SU-DHL-6 (cell line): ENCODE results near the gene MYO15B.

Experiments
- CTCF ChIP-seq: fragments of 200-600 bp; sonication (generic); IDR thresholded peaks from one replicate; pipeline ENCODE4 v1.5.1; 2017; ENCODE audit warnings: antibody characterized with exemption, mild to moderate bottlenecking, low read length, moderate library complexity; ENCODE audit not compliant: insufficient read depth, poor library complexity, severe bottlenecking
- EZH2phosphoT487 ChIP-seq: fragments of 200-600 bp; sonication (generic), shearing (Covaris generic); conservative IDR thresholded peaks from 2 replicates; pipeline ENCODE4 v1.6.1; 2018; ENCODE audit warnings: mild to moderate bottlenecking, antibody characterized with exemption, low read length, moderate library complexity, mixed read lengths

DNA sequence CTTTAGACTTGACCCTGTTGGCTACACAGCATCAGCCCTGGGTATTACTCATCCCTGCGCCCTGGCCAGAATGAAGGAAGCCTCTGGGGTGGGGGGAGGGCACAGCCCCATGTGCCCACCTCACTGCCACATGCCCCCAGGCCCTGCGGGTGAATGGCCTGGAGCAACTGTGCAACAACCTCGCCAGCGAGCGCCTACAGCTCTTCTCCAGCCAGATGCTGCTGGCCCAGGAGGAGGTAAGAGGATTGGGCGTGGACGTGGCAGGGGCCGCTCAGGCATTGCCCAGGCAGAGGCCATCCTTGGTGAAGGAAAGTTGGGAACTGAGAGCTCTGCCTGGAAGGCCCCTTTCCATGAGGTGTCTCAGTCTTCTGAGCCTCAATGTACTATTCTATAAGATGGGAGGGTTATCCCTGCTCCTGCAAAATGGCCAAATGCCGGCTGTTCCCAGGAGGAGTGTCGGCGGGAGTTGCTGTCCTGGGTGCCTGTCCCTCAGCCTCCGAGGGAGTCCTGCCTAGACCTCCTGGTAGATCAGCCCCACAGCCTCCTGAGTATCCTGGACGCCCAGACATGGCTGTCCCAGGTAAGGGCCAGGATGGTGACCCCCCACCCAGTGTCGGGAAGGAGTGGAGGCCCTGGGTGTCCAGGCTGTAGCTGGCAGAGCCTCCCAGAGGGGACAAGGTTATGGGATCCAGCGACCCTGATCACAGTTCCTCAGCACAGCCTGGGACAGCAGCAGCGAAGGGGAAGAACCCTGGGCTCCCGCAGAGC lies 8.9 kb downstream of the MYO15B start:
- TF ChIP-seq CTCF (no peak), EZH2phosphoT487 (no peak)
